HG02885 (cell line): Measurements from ENCODE around the gene LAX1.
"Not testable (repeated sequence)": the region's sequence is repeated elsewhere in the genome, so short reads cannot be mapped to it uniquely, and the experiment has no call there.

Experiments
- ATAC-seq: cut with Tn5 transposase; IDR thresholded peaks from one replicate; pipeline ENCODE4 v1.9.1; 2021; ENCODE audit warnings: mild to moderate bottlenecking; ENCODE audit not compliant: unreplicated experiment, poor library complexity

Gene LAX1, protein sequence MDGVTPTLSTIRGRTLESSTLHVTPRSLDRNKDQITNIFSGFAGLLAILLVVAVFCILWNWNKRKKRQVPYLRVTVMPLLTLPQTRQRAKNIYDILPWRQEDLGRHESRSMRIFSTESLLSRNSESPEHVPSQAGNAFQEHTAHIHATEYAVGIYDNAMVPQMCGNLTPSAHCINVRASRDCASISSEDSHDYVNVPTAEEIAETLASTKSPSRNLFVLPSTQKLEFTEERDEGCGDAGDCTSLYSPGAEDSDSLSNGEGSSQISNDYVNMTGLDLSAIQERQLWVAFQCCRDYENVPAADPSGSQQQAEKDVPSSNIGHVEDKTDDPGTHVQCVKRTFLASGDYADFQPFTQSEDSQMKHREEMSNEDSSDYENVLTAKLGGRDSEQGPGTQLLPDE

DNA sequence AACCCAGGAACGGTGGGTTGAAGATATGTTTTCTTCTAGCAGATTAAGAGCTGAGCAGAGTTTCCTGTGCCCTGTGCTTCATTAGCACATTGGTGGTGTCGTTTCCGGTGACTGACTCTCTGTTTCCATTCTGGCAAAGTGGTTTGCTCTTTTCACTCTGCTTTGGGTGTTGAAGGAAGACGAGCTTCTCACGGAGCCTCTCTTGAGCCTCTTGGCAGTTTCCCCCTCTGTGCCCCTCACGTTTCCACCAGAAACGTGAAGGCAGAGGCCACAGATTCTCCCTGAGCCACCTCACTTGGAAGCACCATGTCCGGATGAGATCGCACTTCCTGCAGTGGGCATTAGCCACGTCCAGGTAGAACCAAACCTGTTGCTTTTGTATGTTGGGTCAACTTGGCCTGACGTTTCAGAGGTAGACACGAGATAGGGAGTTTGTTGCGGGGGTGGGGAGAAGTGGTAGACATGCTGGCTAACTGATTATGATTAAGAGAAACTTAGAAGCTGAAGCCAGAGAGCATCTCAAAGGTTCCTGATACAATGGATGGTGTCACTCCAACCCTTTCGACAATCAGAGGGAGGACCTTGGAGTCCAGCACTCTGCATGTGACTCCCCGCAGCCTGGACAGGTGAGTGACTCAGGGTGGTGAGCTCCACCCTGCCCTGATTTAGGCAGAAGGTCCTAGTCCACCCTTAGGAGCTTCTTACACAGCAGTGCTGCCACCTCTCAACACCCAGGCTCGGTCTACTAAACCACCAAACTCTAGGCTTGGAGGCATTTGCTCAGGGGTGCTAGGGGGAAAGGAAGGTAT lies at the start of gene LAX1:
TSS of gene LAX1 (plus strand) at position 155 of the 809 bp plus-strand sequence. CDS start at position 538, 383 bp downstream.
- peak; percentile 82 for ATAC-seq

DNA sequence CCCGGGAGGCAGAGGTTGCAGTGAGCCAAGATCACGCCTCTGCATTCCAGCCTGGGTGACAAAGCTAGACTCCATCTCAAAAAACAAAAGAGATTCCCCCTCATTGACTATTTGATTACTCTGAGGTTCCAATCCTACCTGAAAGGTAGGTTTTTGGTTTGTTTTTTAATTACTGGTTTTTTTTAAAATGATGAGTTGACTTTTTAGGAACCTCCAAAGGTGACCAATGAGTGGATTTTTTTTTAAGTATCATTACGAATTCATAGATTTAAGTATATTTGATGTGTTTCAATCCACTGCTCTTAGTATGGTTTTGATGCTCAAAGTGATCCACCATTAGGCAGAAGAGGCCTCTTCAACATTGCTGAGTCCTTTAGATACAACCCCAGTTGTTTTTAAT lies 47.9 kb upstream of the LAX1 start:
- ATAC-seq, result no peak

DNA sequence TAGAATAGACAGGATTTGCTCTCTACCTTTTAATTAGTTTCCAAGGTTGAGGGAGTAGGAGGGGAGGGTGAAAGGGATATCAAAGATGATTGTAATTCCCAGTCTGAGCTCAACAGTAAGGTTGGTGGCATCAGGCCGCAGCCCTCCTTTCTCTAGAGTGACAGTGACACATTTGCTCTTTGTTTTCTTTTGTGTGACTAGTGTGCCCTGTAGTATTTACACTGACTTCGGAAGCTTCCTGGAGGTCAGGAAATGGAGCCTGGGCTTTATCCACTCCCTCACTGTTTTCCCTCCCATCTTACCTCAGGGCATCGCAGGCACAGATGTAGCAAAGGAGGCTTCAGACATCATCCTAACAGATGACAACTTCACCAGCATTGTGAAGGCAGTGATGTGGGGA lies 44.7 kb upstream of the LAX1 start:
- no peak for ATAC-seq

DNA sequence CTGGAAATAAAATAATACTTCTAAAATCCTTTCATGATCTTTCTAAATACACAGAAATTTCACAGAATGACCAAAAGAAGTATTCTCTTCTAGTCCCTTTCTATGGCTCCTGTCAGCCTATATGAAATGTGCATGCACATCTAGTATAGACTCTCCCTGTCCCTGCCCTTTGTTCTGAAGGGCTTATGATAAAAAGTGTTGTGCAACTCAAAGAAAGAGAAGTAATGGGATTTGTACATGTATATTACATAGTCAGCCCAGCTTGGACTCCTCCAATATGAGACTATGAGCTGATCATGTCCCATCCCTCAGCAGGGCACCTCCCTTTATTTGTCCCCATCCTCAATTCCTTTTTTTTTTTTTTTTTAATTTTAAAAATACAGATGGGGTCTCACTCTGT lies 42.1 kb upstream of the LAX1 start:
- no peak for ATAC-seq

DNA sequence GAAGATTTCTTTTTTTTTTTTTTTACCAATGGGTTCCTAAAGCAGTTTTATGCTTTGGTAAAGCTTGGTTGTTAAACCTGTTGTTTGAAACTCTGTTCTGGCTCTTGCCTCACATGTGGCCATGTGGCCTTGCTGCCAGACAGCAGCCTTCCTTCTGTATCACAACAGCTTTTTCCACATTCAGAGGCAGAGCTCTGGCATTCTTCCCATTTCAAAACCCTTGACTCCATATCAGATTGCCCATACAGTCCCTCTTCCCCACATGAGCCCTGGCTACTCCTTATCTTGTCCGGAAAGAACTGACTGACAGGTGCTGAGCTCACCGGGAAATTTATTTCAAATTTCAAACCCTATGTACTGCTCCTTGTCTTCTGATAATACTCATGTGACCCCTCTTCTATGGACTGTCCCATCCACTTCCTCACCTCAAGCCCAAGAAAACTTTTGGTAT lies 38.5 kb upstream of the LAX1 start:
- ATAC-seq, result no peak

DNA sequence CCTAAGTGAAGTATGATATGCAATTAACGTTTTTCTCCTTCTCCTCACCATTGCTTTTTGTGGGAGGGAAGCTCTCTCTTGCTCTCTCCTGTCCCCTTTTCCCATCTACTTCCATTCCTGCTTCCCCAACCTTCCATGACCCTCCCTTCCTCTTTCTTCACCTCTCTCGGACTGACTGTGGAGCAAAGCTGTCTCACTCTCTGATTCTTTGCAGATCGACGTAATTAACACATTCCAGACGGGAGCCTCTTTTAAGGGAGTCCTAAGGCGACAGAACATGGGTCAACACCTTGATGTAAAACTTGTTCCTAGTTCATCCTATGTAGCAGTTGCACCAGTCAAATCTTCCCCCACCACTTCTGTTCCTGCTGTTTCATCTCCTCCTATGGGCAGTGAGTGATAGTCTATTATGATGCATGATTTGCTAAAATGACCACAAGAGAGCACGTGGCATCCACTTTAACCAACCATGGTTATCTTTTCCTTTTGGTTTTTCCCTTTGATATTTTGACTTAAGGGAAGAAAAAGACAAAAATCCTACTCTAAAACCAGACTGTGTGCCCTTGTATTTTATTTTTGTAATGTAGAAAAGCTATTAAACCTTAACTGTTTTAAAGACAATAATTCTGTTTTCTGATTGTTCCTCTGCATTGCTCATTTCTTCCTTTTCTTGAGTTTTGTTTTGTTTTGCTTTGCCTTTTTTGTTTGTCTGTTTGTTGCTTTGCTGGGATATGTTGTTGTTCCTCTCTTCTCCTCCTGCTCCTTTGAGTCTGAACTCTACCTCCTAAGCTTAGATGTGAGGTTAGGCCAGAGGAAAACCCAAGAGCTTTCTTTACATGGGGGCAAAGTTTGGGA lies 31.7 kb upstream of the LAX1 start:
- no peak for ATAC-seq

DNA sequence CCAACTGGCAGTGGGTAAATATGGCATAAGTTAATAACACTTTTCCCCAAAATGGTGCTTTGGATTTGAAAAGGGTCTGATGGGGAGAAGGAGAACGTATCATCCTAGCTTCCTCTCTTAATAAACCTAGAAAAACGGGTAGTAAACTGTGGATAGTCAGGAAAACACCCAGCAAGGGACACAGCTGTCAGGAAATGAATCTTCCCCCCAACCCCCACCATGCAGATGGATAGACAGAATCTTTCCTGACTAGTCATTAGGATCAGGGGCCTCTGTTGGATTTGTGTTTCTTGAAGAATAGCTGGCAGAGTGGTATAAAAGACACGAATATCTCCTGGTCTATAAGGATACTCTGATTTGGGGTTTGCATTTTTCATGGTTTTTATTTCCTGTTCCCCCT lies 22.5 kb upstream of the LAX1 start:
- ATAC-seq, result no peak

DNA sequence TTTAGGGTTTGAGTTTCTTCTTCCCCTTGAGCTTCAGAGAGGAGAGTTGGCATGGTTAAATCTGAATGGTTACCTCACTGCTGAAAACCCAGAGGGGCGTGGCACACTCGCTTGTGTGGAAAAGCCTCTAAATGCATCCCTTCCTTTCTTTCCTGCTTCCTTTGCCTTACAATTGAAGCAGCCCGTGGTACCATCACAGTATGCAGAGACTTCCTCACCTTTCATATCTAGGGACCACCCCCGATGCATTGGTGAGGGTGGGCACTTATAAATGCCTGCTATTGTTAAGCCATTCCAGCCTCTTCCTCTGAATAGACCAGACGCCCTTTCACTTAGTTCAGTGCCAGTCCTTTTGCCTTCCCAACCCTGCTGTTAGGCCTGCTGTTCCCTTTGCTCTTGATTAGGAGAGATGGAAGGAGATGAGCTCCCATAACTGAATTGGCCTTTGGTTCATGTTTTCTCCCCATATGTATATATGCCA lies 21.9 kb upstream of the LAX1 start:
- ATAC-seq, result no peak

DNA sequence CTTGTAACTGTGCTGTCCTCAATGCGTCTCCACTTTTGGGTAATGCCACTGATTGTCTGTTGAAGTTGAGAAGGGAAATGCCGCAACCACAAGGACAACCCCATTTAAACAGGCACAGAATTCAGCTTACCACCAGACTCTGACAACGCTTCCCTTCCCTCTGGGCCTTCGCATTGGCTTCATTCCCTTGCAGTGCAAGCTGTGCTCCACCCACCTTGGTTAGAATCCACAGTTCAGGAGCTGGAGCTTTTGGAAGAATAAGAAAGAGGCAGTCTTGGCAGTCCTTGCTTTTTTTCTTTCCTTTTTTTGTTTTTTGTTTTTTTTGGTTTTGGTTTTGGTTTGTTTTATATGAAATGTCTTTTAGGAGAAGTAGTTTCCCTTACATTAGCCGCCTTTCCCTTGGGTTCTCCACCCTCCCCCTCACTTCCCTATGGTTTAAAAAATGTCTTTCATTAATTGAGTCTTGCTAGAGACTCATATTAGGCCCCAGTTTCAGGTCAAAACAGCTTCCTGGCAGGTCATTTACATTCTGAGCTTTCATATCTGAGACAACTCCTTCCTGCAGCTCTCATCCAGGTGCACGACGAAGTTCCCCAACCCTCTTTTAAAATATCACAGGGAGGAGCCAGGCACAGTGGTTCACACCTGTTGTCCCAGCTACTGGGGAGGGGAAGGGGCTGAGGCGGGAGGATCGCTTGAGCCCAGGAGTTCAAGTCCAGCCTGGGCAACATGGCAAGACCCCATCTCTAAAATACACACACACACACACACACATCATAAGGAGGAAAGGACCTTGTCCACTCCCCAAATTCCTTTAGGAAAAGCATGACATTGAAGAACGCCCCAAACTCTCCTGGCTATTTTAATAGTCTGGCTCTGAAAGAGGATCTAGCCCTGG lies 20.7 kb upstream of the LAX1 start:
- ATAC-seq, result no peak

DNA sequence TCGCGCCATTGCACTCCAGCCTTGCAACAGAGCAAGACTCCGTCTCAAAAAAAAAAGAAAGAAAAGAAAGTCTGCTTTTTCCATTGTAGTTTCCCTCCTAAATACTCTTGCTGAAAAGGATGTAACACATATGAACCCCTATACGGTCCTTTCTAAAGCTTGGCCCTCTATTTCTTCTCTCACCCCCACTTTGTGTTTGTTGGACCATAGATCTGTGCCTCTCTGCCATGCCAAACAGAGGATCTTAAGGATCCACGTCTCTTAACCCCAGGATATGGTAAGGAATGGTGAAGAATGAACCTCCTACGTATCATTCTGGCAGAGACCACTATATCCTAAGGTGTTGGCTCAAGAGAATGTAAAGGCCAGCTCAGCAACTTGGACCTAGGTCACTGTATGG lies 18.7 kb upstream of the LAX1 start:
- no peak for ATAC-seq

DNA sequence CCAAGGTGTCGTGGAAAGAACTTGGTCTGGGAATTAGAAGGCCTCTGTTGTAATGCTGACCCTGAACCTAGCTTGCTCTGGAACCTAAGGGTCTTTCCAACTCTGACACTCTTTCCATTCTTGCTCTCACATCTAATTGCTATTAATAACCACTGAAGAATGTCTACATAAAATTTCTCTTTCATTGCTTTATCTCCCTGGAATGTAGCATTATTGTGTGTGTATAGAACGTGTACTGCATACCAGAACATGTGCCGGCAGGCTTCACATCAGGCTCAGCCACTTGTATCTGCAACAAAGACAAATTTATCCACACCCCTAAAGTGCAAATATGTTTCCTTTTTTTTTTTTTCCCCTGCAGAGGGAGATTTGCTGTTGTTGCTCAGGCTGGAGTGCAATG lies 13.9 kb upstream of the LAX1 start:
- no peak for ATAC-seq

DNA sequence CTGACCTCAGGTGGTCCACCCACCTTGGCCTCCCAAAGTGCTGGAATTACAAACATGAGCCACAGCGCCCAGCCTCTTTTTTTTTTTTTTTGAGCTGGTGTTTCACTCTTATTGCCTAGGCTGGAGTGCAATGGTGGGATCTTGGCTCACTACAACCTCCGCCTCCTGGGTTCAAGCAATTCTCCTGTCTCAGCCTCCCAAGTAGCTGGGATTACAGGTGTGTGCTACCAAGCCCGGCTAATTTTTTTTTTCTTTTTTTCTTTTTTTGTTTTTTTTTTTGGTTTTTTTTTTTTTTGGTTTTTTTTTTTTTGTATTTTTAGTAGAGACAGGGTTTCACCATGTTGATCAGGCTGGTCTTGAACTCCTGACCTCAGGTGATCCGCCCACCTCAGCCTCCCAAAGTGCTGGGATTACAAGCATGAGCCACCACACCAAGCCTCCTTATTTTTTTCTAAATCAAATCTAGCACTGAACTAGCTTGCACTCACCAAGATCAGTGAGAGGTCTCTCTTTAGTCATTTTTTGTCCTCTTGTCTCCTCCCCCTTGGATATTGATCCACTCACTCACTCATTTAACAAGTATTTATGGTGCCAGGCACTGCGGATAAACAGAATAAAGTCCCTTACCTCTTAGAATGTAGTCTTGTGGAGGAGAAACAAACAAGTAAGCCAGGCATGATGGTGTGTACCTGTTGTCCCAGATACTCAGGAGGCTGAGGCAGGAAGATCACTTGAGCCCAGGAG lies 13.2 kb upstream of the LAX1 start:
- not testable (repeated sequence) for ATAC-seq

DNA sequence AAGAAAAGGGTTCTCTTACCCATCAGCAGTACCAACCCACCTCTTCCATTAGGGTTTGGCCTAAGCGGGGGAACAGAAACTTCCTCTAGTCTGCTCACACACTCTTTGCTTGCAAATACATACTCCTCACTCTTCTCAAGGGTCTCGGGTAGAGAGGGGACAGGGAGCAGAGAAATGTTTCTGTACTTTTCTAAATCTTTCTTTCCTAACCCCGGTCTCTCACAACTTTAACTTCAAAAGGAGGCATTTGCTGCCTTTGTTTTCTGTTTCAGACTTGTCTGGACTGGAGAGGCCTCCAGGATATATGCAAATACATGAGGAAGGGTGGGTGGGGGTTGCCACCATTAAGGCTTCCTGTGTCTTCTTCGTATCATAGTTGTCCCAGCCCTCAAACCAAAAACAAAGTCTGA lies 10.5 kb upstream of the LAX1 start:
- peak; percentile 69 for ATAC-seq

DNA sequence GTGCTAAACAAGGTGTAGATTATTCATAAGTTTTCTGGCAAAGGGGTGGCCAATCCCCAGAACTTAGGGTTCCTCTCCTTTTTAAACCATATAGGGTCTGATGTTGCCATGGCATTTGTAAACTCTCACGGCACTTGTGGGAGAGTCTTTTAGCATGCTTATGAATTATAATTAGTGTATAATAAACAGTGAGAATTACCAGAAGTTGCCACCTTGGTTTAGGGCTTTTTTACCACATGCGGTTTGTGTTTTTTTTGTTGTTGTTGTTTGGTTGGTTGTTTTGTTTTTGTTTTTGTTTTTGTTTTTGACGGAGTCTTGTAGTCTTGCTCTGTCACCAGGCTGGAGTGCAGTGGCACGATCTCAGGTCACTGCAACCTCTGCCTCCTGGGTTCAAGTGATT lies 8.9 kb upstream of the LAX1 start:
- ATAC-seq, result no peak

DNA sequence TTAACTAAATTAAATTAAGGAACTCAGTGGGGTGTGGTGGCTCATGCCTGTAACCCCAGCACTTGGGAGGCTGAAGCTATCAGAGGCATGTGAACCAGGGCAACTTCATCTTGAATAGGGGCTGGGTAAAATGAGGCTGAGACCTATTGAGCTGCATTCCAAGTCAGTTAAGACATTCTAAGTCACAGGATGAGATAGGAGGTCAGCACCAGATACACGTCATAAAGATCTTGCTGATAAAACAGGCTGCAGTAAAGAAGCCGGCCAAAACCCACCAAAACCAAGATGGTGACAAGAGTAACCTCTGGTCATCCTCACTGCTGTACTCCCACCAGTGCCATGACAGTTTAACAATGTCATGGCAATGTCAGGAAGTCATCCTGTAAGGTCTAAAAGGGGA lies 6.2 kb upstream of the LAX1 start:
- not testable (repeated sequence) for ATAC-seq

DNA sequence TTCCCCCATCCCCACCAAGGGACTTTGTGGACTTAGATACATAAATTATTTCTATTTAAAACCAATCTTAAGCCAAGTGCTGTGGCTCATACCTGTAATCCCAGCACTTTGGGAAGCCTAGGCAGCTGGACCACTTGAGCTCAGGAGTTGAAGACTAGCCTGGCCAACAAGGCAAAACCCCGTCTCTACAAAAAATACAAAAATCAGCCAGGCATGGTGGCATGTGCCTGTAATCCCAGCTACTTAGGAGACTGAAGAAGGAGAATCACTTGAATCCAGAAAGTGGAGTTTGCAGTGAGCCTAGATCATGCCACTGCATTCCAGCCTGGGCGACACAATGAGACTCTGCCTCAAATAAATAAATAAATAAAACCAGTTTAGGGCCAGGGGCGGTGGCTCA lies 4.5 kb upstream of the LAX1 start:
- no peak for ATAC-seq

DNA sequence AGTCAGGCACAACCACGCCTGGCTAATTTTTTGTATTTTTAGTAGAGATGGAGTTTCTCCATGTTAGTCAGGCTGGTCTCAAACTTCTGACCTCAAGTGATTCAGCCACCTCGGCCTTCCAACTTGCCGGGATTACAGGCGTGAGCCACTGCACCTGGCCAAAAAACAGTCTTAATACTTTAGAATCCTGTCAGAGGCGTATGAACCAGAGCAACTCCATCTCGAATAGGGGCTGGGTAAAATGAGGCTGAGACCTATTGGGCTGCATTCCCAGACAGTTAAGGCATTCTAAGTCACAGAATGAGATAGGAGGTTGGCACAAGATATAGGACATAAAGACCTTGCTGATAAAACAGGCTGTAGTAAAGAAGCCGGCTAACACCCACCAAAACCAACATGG lies 3.0 kb upstream of the LAX1 start:
- not testable (repeated sequence) for ATAC-seq

DNA sequence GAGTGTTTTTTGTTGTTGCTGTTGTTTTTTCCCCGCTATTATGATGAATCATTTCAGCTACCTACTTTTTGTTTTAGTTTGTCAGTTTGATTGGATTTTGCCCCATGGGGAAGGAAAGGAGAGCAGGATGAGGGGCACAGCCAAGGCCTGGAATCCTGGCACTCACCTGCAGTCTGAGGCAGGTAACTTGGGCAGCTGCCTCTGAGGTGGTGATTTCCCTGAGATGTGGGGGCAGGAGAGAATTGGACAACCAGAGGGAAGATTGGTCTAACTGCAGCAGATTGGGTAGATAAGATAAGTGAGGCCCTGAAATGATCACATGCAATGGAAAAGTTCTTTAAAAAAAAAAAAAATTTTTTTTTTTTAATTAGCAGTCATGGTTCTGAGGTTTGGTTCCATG lies 1.5 kb upstream of the LAX1 start:
- ATAC-seq, result no peak
